Activated T-helper 1 cell treated with anti-CD3 and anti-CD28 coated beads, Interleukin-12 subunit alpha, Interleukin-12 subunit beta, Interleukin-2, Interleukin-4 antibody, amounts not matched to agents 30 ng/mL and 10 ng/mL and 1 ng/mL, durations not matched to agents 14 hours and 24 hours and 36 hours (primary cell): Measurements from ENCODE around the gene UNC93A. TPM values are rescaled to one million over a fixed set of nuclear protein-coding genes. Genes with fewer than 3 reads are reported as not detected.
"Not testable (repeated sequence)": the region's sequence is repeated elsewhere in the genome, so short reads cannot be mapped to it uniquely, and the experiment has no call there.

Experiments used
- DNase-seq: peaks from one replicate; pipeline ENCODE4 v3.0.0; 2021; ENCODE audit warnings: low spot score
- H3K27ac Mint-ChIP-seq: one replicate; pipeline ENCODE4 v1.8.0; 2021; ENCODE audit warnings: mild to moderate bottlenecking, mixed read lengths
- H3K27me3 Mint-ChIP-seq: one replicate; pipeline ENCODE4 v1.8.0; 2022; ENCODE audit warnings: mild to moderate bottlenecking, moderate library complexity, mixed read lengths; ENCODE audit not compliant: insufficient read depth
- H3K36me3 Mint-ChIP-seq: one replicate; pipeline ENCODE4 v1.8.0; 2021; ENCODE audit warnings: low read depth, mixed read lengths
- H3K4me1 Mint-ChIP-seq: one replicate; pipeline ENCODE4 v1.8.0; 2021; ENCODE audit warnings: low read depth, mixed read lengths
- H3K4me3 Mint-ChIP-seq: one replicate; pipeline ENCODE4 v1.8.0; 2021; ENCODE audit warnings: mild to moderate bottlenecking, moderate library complexity, mixed read lengths
- H3K9me3 Mint-ChIP-seq: one replicate; pipeline ENCODE4 v1.8.0; 2021; ENCODE audit warnings: mixed read lengths
- intact Hi-C: fragments of 100-400 bp; cut with micrococcal nuclease; formaldehyde crosslinking; loops from one replicate; pipeline ENCODE4 v1.15.1; 2024
- total RNA-seq: library from RNA; stranded (reverse); gene quantifications from 2 replicates; pipeline ENCODE4 v1.2.3, GENCODE V29; 2022

Gene UNC93A
- total RNA-seq, 1 donor from 2014 or later, result not detected

DNA sequence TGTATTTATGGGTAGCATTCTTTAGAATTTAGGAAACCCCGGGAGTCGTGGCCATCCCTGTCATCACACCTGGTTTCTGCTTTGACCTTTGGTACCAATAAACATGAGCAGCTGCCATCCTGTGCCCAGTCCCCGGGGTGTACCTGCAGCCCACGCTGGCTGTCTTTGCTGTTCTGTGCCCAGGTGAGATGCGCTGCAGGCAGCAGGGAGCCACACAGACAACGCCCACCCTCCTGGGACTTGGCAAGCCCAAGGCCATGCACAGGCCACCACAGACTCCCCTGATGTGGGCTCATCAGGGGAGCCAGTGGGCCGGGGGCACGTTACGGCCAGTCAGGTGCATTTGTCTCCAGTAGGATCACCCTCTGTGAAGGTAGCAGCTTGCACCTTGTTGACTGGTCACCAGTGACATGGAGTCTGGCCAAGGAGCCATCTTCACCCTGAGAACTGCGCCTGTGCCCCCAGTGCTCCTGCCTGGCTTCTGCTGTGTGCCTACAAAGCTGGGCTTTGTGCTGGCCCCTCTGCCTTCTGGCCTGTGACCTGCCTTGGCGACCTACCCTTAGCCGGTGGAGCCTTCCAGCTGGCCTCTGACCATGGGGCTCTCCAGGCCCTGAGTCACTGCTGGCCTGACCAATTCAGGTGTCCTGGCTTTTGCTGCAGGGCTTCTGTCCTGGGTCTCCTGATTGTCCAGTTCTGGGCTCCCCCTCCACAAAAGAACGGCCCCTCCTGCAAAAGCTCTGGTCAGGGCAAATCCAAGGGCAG, 14.2 kb upstream of the UNC93A start:
- Mint-ChIP-seq H3K4me1 (no peaks in the 10 kb centered on the region), H3K36me3 (no peaks in the 10 kb centered on the region), H3K9me3 (no peaks in the 10 kb centered on the region), H3K27me3 (peaks cover 5% of the 10 kb centered on the region), H3K4me3 (no peak overlapping the region), H3K27ac (no peak overlapping the region)
- intact Hi-C loops, result no loop called here
- no peak for DNase-seq

GRCh38 chr6:167278173-167278940, 12.8 kb upstream of the UNC93A start:
- intact Hi-C loops, H3K4me1 Mint-ChIP-seq, H3K4me3 Mint-ChIP-seq, H3K36me3 Mint-ChIP-seq, H3K27ac Mint-ChIP-seq, H3K27me3 Mint-ChIP-seq, DNase-seq, H3K9me3 Mint-ChIP-seq: not testable (repeated sequence)

DNA sequence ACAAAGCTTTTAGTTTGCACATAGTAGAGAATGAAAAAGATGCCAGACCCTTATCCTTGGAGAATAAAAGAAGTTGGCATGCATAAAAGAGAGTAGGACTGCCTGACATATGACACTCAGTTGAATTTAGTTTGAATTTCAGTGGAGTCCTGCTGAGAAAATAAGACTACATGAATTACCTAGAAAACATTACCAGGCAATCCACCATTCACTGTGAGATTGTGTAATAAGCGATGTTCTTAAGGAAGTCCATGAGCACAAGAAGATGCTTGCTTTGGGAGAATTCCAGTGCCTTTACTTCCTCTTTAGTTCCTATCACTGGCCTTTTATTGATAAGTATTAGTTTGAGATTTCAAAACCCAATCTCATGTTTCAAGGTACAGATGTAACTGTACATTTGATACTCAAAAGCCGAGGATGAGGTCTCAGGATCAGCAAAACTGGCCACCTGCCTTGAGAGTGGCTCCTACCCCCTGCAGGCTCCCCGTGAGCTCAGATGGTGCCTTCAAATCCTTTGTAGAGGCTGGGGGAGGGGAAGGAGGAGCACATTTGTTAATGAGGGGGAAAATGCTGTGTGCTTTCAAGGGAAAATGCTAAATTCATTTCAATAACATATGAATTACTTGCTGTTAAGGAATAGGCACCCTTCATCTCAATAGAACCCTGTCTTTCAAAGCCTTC, 11.2 kb upstream of the UNC93A start:
- DNase-seq, result no peak
- Mint-ChIP-seq H3K9me3 (no peaks in the 10 kb centered on the region), H3K4me3 (no peak overlapping the region), H3K27ac (no peak overlapping the region), H3K36me3 (no peaks in the 10 kb centered on the region), H3K27me3 (peaks cover 5% of the 10 kb centered on the region), H3K4me1 (no peaks in the 10 kb centered on the region)
- intact Hi-C loops, result no loop called here

- H3K27ac Mint-ChIP-seq, H3K4me1 Mint-ChIP-seq, H3K27me3 Mint-ChIP-seq, H3K9me3 Mint-ChIP-seq, DNase-seq, intact Hi-C loops, H3K36me3 Mint-ChIP-seq, H3K4me3 Mint-ChIP-seq: not testable (repeated sequence)
Measured at GRCh38 chr6:167280466-167280865, 10.6 kb upstream of the UNC93A start.

DNA sequence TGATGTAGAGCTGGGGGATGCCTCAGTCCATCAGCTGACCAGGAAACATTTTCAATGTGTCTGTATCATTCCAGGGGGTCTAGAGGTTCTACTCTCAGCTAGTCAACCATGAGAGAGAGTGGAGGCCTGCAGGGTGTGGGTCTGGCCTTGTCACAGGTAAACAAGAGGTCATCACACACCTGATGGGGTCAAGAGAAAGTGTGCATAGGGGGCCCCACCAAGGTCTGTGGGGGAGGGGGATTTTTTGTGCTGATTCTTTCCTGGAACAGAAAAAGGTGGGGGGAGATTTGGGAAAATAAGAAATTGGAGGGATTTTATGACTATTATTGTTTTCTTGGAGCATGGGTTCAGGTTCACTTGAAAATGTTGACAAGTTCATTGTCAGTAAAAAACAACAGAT, 8.9 kb upstream of the UNC93A start:
- intact Hi-C loops, result no loop called here
- Mint-ChIP-seq H3K27ac (no peak overlapping the region), H3K36me3 (no peaks in the 10 kb centered on the region), H3K4me1 (no peaks in the 10 kb centered on the region), H3K27me3 (peaks cover 5% of the 10 kb centered on the region), H3K4me3 (no peak overlapping the region), H3K9me3 (no peaks in the 10 kb centered on the region)
- DNase-seq, result no peak

DNA sequence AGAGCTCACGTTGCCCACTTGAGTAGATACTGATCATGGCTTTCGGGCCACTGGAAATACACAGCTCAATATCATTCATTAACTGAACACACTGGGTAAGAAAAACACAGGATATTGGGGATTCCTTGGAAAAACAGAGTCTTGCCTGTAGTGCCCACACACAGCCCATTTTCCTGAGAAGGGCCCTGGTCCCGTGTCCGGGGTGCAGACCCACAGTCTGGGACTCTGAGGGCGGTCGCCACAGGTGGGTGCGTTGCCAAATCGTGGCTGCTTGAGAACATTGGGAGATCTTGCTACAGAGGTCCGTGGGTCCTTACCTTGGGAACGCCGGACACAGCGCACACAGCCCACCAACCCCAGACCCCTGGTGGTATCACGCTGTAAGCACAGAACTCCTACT, 6.5 kb upstream of the UNC93A start:
- DNase-seq, H3K36me3 Mint-ChIP-seq, H3K4me3 Mint-ChIP-seq, H3K27me3 Mint-ChIP-seq, H3K4me1 Mint-ChIP-seq, intact Hi-C loops, H3K27ac Mint-ChIP-seq, H3K9me3 Mint-ChIP-seq: not testable (repeated sequence)

- H3K27ac Mint-ChIP-seq, result no peak overlapping the region
- no peaks in the 10 kb centered on the region for H3K36me3 Mint-ChIP-seq
- peaks cover 5% of the 10 kb centered on the region for H3K27me3 Mint-ChIP-seq
- H3K9me3 Mint-ChIP-seq, result no peaks in the 10 kb centered on the region
- no peak for DNase-seq
- intact Hi-C loops, result no loop called here
- H3K4me1 Mint-ChIP-seq, result no peaks in the 10 kb centered on the region
- H3K4me3 Mint-ChIP-seq, result no peak overlapping the region
Measured at GRCh38 chr6:167285077-167285770, 5.9 kb upstream of the UNC93A start.

DNA sequence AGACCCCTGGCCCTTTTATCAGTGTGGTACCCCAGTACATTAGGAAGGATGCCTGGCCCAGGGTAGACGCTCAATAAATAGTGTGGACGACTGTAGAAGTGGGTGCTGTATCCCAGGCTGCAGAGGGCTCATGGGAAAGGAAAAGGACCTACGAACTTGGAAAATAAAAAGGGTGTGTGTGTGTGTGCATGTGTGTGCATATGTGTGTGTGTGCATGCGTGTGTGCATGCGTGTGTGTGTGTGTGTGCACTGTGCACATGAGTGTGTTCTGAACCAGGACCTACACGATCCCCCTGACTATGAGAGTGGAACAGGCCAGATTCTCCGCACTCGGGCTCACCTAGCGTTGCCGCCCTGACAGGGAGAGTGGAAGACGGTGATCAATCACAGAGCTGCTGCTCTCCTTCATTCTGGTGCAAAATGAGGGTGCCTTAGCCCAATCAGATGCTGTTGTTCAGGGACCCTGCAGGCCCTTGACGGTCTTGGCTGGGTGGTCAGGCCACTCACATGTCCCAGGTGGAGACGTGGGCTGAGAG, 3.5 kb upstream of the UNC93A start:
- H3K9me3 Mint-ChIP-seq, result no peaks in the 10 kb centered on the region
- H3K4me1 Mint-ChIP-seq, result no peaks in the 10 kb centered on the region
- intact Hi-C loops, result loop anchor here (1.0 to 2.0 kb wide), 4 partner anchors 63 to 512 kb away; no protein-coding TSS in a partner anchor
- no peak overlapping the region for H3K27ac Mint-ChIP-seq
- no peak for DNase-seq
- H3K36me3 Mint-ChIP-seq, result no peaks in the 10 kb centered on the region
- peaks cover 5% of the 10 kb centered on the region for H3K27me3 Mint-ChIP-seq
- no peak overlapping the region for H3K4me3 Mint-ChIP-seq

DNA sequence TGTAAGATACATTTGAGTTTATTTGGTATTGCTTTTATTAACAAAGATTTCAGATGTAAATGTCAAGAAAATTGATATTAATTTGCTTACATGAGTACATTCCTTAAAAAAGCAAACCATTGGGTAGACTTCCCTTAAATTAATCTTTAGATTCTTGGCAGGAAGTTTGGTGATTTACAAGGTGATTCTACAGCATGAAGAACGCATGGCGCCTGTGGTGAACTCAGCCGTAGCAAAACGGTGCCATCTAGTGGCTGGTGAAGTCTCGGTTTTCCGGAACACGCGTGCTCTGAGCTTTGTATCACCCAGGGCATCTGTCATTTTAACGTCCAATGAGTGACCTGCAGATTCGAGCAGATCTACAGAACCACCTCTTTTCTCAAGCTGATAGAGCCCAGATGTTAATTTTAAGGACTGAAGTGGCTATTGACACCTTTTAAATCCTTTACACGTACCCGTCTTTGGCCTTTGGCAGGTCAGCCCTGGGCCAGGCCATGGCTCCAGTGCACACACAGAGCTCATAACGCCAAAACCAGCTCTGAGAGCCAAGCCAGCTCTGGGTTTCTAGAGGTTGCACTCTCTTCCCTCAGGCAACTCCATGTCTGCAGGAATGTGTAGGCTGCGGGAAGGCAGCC, 2.4 kb upstream of the UNC93A start:
- H3K4me1 Mint-ChIP-seq, DNase-seq, H3K4me3 Mint-ChIP-seq, H3K27me3 Mint-ChIP-seq, H3K27ac Mint-ChIP-seq, H3K9me3 Mint-ChIP-seq, H3K36me3 Mint-ChIP-seq: not testable (repeated sequence)
- intact Hi-C loops, result loop anchor here (1.0 to 2.0 kb wide), 4 partner anchors 62 to 513 kb away; no protein-coding TSS in a partner anchor

DNA sequence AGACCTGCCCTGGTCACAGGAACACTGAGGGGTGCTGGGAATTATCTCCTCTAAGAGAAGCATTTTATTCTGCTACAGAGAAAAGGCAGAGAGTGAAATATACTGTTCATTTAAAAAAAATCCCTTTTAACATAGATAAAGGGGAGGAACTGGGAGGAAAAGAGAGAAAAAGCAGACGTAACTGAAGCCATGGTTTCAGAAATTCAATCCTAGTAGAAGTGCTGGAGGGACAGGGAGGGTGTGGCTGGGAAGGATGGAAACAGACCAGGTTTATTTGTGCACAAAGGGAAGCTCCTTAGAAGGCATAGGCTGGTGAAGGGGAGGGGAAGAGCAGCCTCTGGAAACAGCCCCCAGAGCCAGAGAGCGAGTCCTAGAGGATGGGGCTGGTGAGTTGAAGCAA, 1.8 kb upstream of the UNC93A start:
- intact Hi-C loops, result loop anchor here (2.0 kb wide), 3 partner anchors 62 to 106 kb away; no protein-coding TSS in a partner anchor
- not testable (repeated sequence) for H3K4me3 Mint-ChIP-seq, H3K27ac Mint-ChIP-seq, DNase-seq, H3K9me3 Mint-ChIP-seq, H3K27me3 Mint-ChIP-seq, H3K4me1 Mint-ChIP-seq, H3K36me3 Mint-ChIP-seq

GRCh38 chr6:167291623-167292300, 647 bp downstream of the UNC93A start:
- H3K4me3 Mint-ChIP-seq, result no peak overlapping the region
- intact Hi-C loops, result no loop called here
- no peaks in the 10 kb centered on the region for H3K9me3 Mint-ChIP-seq
- H3K27me3 Mint-ChIP-seq, result peaks cover 5% of the 10 kb centered on the region
- no peaks in the 10 kb centered on the region for H3K4me1 Mint-ChIP-seq
- no peaks in the 10 kb centered on the region for H3K36me3 Mint-ChIP-seq
- DNase-seq, result no peak
- H3K27ac Mint-ChIP-seq, result no peak overlapping the region
